Stimulated activated CD8-positive, alpha-beta memory T cell treated with anti-CD3 and anti-CD28 coated beads, Interleukin-12 subunit alpha, Interleukin-12 subunit beta, amount 100 ng/mL, for 24 hours (primary cell): ENCODE data around the gene CFAP73.

Experiments used
- DNase-seq: peaks from one replicate; pipeline ENCODE4 v3.0.0-alpha.2; 2020; ENCODE audit errors: extremely low read depth

Gene CFAP73

DNA sequence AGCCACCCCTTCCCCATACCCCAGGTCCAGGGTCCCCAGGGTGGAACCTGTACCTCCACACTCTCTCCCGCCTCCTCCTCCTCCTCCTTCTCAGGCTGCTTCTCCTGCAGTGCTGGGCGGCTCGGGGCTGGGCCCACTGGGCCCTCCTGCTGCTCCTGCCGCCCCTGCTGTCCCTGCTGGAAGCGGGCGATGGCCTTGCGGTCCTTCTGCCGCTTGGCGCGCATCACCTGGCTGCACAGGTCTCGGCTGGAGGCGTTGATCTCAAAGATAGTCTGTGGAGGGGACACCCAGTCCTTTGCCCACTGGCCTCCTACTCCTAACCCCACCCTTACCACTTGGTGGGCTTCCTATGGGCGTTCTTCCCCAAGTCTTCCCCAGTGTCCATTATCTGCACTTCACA lies 14.5 kb downstream of the CFAP73 start:
- no peak for DNase-seq

GRCh38 chr12:113165521-113166450 lies 16.3 kb downstream of the CFAP73 start:
- no peak for DNase-seq

GRCh38 chr12:113167868-113168267 lies 18.3 kb downstream of the CFAP73 start:
- DNase-seq: no peak

DNA sequence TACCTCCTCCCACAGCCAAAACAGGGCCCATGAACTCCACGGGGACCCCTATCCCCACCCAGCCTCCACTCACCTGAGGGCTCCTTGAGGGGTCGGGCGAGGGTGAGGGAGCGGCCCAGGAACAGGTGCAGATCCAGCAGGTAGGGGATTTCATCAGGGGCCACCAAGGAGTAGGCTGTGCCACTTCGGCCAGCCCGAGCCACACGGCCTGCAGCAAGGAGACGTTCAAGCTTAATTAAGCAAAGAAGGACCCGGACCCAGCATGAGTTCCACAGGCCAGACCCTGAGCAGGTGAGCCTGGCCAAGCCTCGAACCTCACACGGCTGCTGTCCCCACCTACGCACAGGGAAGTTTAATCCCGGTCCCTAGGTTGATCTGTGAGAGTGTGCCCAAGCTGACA lies 20.2 kb downstream of the CFAP73 start:
- no peak for DNase-seq

DNA sequence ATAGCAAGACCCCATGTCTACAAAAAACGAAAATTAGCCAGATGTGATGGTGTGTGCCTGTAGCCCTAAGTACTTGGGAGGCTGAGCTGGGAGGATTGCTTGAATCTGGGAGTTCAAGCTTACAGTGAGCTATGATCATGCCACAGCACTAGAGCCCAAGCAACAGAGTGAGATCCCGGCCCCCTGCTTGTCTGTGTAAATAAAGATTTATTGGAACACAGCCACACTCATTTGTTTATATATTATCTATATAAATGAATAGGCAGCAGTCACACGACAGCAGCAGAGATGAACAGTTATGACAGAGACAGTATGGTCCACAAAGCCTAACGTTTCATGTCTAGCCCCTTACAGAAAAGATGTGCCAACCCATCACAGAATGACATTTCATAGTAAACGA lies 20.9 kb downstream of the CFAP73 start:
- no peak for DNase-seq

GRCh38 chr12:113170926-113171325 lies 21.4 kb downstream of the CFAP73 start:
- DNase-seq: no peak

- DNase-seq: no peak
These were observed 22.0 kb downstream of the CFAP73 start for GRCh38 chr12:113171543-113171942.

DNA sequence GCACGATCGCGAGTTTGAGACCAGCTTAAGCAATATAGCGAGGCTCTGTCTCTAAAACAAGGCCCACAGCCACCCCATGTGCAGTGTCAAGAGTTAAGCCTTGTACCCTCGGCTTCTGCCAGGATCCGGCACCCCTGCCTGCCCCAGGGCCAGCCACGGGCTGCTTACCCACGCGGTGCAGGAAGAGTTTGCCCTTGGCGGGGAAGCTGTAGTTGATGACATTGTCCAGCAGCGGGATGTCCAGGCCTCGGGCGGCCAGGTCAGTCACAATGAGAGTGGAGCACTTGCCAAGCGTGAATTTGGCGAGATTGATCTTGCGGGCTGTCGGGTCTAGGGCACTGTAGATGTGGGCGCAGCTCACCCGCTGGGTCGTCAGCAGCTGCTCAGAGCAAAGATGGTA lies 22.7 kb downstream of the CFAP73 start:
- no peak for DNase-seq

DNA sequence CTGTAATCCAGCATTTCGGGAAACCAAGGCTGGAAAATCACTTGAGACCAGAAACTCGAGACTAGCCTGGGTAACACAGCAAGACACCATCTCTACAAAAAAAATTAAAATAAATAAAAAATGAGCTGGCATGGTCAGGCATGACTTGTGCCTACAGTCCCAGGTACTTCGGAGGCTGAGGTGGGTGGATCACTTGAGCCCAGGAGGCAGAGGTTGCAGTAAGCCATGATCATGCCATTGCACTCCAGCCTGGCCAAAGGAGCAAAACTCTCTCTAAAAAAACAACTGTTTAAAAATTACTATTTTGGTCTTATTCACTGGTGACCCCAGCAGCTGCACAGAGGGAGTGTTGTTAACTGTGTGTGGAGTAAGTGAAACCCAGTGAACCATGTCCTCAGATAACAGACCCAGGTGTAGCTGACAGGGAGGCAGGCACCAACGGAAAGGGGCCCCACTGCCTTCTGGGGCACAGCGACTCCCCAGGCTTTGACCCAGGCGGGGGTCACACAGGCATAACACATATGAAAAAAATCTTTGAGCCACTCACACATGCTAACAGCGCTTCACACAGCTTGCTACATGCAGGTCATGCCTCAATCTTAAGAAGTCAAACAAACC lies 23.7 kb downstream of the CFAP73 start:
- no peak for DNase-seq

- no peak for DNase-seq
These were observed 25.2 kb downstream of the CFAP73 start for GRCh38 chr12:113174461-113175384.

GRCh38 chr12:113179023-113179422 lies 29.5 kb downstream of the CFAP73 start:
- no peak for DNase-seq

DNA sequence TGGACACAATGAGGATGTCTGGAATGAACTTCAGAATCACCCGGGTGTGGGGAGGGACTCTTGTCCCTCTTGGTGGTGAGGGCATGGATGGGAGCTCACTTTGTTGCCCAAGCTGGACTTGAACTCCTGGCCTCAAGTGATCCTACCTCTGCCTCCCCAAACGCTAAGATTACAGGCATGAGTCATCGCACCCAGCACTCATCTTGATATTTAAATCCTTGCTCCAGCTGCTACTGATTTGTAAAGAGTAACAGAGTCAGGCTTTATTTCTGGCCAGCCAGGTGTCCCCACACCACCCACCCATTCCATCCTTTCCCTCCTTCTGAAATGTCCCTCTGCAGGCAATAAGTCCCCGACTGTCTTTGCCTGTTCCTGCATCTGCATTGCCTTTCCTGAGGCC lies 30.8 kb downstream of the CFAP73 start:
- no peak for DNase-seq

- no peak for DNase-seq
These were observed 32.5 kb downstream of the CFAP73 start for GRCh38 chr12:113181975-113182374.

- no peak for DNase-seq
These were observed 33.6 kb downstream of the CFAP73 start for GRCh38 chr12:113183030-113183589.

DNA sequence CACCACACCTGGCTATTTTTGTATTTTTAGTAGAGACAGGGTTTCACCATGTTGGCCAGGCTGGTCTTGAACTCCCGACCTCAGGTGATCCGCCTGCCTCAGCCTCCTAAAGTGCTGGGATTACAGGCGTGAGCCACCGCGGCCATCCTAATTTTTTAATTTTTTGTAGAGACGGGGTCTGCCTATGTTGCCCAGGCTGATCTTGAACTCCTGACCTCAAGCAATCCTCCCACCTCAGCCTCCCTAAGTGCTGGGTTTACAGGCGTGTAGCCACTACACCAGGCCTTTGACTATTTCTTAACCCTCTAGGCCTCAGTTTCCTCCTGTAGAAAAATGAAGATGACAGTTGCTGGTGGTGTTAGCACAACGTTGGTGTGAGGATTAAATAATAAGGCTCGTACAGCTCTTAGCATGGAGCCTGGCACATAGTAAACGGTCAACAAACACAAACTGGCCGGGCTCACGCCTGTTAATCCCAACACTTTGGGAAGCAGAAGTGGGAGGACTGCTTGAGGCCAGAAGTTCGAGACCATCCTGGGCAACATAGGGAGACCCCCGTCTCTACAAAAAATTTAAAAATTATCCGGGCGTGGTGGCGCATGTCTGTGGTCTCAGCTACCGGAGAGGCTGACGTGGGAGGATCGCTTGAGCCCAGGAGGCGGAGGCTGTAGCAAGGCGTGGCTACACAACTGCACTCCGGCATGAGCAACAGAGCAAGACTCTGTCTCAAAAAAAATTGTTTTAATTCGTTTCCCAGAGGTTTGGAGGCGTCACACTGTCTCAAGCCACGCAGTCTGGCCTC lies 34.8 kb downstream of the CFAP73 start:
- DNase-seq: no peak

GRCh38 chr12:113184900-113185179 lies 35.3 kb downstream of the CFAP73 start:
- DNase-seq: peak; percentile 71

DNA sequence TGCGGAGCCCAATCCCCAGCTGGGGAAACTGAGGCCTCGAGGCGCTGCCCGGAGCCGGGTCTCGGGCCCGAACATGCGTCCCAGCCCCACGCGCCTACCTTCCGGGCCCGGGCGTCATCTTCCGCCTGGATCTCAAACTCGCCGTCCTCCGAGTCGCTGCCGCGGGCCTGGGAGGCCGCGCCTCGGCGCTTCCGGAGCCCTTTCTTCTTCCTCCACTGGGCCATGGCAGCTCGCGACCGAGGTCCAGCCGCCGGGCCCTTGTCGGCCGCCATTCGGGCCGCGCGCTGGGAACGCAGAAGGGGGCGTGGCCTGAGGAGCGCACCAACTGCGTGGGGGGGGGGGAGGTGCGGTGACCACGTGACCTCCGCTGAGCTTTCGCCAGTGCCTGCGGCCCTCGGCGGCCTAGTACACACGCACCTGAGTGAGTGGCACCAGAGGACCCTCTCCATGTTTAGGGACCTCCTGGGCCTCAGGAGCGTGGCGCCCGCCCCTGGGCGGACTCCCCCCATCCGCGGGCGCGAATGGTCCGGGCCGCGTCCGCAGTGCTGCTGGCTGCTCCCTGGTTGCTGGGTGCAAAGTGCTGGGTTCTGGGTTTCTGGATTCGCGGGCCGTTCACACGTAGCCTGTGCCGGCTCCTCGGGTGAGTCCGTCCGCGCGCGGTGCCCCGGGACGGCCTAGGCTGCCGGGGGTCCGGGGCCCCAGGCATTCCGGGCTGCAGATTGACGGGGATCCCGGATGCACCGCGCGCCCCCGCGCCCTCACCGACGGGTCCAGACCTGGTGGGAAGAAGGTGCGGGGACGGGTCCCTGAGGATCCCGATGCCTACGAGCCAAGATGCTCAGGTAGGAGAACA lies 35.9 kb downstream of the CFAP73 start, which contains the start of the genes DDX54 and RITA1:
Gene DDX54, minus strand, starts transcription at position 299 of the 853 bp plus-strand sequence. Its CDS starts 27 bp downstream, at position 272.
Gene RITA1, plus strand, starts transcription at position 542 of the 853 bp plus-strand sequence. CDS start 1,026 bp downstream, outside the sequence.
- DNase-seq: peak; percentile 61

- no peak for DNase-seq
These were observed 36.5 kb downstream of the CFAP73 start for GRCh38 chr12:113186033-113186365.

GRCh38 chr12:113186666-113187325 lies 37.3 kb downstream of the CFAP73 start:
- DNase-seq: no peak

GRCh38 chr12:113189361-113189760 lies 39.8 kb downstream of the CFAP73 start:
- DNase-seq: no peak
